ENCODE results near the gene MYH10.

Gene MYH10

DNA sequence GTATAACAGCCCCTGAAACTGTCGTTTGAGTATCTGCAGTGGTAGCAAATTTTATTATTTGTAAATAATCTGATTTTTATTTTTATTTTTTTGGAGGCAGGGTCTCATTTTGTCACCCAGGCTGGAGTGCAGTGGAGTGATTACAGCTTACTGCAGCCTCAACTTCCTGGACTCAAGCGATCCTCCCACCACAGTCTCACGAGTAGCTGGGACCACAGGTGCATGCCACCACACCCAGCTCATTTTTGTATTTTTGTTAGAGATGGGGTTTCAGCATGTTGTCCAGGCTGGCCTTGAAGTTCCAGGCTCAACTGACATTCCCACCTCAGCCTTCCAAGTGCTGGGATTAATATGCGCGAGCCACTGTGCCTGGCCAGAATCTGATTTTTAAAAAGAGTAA, 192.1 kb downstream of the MYH10 start:
- DNase-seq: no peak

DNA sequence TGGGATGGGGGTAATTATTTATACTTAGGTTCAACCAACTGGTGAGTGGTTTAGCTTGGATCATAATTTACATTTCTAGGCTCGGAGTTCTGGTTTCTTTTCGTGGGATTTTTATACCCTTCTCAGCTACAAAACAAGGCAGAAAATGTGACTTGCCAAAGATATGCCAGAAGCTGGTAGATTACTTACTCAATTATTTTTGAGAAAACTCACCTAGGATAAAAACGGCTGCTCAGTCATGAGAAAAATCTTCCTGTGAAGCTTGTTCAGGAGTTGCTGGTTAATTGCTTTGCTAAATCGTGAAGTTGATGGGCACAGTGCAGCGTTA, 193.7 kb downstream of the MYH10 start:
- DNase-seq: no peak

GRCh38 chr17:8436169-8436843, 194.2 kb downstream of the MYH10 start:
- peak; percentile 60 for DNase-seq

GRCh38 chr17:8435245-8436168, 195.0 kb downstream of the MYH10 start, which contains the start of gene NDEL1:
NDEL1 (plus strand) TSS chr17:8435884; CDS start chr17:8444272, 8,388 bp downstream.
- peak; percentile 99 for DNase-seq

DNA sequence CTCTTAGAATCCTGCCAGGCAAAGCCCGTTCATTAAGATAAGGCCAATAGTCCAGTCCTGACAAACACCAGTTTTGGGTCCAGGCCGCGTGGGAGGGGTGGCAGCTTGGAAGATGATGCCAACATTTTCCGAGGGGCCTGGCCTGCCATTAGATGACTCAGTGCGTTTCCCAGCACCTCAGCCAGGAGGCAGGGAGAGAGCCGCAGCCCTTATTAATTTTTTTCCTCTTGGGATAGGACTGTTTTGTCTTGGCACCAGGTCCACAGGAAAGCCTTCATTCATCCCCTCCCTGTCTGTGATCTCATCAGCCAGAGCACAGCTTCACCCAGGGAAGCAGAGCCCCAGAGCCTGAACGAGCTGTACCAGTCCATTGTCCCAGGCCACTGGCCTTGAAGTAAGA, 199.6 kb downstream of the MYH10 start:
- DNase-seq: no peak

DNA sequence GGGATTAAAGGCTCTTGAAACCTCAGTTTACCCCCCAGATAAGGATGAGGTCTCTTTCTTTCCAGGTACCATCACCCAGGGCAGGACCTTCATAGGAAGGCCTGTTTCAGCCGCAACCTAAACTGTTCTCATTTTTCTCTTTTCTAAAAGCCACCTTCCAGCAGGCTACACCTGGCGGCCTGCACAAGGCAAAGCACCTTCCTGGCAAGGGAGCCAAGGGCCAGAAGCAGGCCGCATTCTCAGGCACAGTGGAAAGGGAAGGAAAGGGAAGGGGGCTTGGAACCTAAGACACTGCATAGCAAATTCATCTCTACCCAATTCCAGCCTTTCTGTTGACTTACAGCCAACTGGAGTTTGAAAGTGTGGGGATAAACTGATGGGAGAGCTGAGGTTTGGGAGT, 203.7 kb downstream of the MYH10 start:
- DNase-seq: no peak

DNA sequence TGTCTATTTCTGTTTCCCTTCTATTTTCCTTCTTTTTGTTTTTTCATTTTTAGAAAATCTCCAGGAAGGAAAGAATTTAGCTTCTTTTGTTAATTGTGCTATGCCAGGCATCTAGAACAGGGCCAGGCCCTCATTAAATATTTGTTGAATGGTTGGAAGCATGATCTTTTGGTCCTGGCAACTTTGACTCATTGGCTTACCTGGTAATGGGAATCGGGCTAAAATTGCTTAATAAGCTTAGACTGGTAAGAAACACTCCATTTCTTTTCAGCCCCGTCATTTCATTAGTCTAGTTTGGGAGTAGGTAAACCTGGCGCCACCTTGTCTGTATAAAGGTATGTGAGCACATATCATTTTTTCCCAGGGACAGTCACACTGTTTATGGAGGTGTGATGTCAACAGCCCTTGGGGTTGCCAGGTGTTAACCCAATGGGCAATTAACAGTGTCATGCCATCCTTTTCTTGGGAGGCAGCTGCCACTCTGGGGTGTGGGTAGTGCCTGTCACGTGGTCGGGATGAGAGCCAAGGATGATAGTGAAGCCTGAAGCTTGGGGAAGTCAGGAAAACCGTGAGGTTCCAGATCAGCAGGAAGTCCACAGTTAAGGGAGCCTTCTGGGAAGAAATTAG, 204.3 kb downstream of the MYH10 start:
- DNase-seq: no peak
